Anterior cingulate cortex (tissue), 58 donors: ENCODE measurements around the gene ADGRA1.

ENCODE experiments used
- DNase-seq, 58 donors: peaks; one replicate each; lab custom pipeline; 2025; lab: John Stamatoyannopoulos, UW

ADGRA1 gene

DNA sequence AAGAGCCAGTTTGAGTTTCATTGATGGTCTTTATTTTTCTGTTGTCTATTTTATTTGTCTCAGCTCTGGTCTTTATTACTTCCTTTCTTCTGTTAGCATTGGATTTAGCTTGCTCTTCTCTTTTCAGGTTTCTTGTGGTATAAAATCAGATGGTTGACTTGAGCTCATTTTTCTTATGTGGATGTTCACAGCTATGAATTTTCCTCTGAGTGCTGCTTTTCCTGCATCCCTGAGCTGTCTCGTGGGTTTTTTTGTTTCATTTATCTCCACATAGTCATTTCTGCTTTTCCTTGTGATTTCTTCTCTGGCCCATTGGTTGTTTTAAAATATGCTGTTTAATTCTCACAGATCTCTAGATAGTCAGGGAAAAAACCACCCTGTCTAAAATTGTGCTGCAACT lies 19.7 kb downstream of the ADGRA1 start:
- no peak for DNase-seq

GRCh38 chr10:133109711-133110110 lies 22.0 kb downstream of the ADGRA1 start:
- no peak for DNase-seq

GRCh38 chr10:133110133-133110532 lies 22.4 kb downstream of the ADGRA1 start:
- DNase-seq: no peak

DNA sequence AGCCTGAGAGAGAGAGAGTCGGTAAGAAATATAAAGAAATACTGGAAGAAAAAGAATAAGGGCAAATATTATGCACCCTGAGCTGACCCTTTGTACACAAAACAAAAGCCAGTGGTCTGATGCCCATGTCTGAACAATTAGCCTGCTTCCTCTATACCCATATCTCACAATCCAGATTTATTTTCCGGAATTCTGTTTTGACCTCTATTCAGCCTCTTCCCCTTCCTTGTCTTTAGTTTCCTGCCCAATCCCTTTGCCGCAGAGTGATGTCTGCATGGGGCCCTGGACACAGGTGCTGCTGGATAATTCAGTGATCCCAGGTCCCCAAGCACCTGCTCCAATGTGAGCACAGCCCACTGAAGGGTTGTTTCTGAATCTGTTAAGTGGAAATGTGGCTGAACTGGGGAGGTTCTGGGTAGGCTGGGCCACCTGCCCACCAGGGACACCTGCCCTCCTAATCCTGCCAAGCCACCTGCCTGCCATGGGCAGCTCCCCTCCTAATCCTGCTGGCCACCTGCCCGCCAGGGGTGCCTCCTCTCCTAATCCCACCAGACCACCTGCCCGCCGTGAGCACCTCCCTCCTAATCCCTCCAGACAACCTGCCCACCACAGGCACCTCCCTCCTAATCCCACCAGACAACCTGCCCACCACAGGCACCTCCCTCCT lies 23.0 kb downstream of the ADGRA1 start:
- no peak for DNase-seq

DNA sequence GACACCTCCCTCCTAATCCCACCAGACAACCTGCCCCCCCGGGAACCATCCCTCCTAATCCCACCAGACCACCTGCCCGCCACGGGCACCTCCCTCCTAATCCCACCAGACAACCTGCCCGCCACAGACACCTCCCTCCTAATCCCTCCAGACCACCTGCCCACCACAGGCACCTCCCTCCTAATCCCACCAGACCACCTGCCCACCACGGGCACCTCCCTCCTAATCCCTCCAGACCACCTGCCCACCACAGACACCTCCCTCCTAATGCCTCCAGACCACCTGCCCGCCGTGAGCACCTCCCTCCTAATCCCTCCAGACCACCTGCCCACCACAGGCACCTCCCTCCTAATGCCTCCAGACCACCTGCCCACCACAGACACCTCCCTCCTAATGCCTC lies 23.9 kb downstream of the ADGRA1 start:
- peak in 6 of 58 donors; percentile 19 to 54 (median 44) for DNase-seq

- no peak for DNase-seq
These were observed 25.6 kb downstream of the ADGRA1 start for GRCh38 chr10:133113146-133113830.

DNA sequence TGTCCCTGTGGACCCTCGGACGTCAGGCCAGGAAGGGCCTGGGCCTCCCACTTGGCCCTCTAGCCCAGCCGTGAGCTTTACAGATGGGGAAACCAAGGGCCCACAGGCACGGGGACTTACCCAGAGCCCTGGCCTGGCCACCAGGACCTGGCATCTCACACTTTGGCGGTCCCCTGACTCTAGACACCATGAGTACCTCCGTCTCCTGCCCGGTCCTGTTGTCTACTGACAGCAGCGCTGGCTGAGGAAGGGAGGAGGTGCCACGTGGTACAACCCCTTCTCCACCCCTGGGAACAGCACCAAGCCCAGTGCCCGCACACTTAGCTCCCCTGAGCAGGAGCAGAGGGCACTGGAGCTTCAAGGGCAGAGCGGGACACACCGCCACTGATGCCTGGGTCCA lies 26.1 kb downstream of the ADGRA1 start:
- DNase-seq: no peak

- no peak for DNase-seq
These were observed 26.5 kb downstream of the ADGRA1 start for GRCh38 chr10:133114251-133114650.

- DNase-seq: no peak
These were observed 27.2 kb downstream of the ADGRA1 start for GRCh38 chr10:133114726-133115452.

DNA sequence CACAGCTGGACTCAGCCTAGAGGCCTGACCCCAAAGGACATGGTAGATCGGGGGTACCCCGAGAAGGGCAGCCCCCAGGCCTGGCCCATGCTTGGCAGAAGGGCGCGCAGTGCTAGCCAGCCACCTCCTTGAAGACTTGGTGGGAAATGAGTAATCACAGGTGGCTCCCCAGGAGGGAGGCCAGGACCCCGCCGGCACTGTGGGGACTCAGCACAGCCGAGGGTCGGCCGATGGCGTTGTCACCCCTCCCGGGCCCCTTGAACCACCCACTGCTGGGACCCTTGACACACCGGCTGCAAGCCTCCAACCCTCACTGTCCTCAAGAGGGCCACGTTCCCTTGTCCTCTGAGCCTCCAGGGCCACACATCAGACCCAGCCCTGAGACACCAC lies 27.7 kb downstream of the ADGRA1 start:
- DNase-seq: no peak

DNA sequence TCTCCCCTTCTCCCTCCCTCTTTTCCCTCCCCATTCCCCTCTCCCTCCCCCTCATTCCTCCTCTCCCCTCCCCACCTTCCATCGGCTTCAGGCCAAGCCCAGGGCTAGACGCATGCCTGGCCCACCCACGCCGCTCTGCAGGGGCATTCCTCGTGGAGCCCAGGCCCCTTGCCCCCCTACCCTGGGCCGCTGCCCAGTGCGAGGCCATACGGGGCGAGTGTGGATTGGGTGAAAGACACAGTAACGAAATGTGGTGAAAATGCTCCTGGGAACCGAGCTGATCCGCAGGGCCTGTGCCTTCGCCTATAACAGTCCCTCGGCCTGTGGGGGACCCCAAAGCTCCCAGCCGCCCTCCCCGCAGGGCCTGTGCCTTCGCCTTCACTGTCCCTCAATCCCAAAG lies 28.3 kb downstream of the ADGRA1 start:
- no peak for DNase-seq

DNA sequence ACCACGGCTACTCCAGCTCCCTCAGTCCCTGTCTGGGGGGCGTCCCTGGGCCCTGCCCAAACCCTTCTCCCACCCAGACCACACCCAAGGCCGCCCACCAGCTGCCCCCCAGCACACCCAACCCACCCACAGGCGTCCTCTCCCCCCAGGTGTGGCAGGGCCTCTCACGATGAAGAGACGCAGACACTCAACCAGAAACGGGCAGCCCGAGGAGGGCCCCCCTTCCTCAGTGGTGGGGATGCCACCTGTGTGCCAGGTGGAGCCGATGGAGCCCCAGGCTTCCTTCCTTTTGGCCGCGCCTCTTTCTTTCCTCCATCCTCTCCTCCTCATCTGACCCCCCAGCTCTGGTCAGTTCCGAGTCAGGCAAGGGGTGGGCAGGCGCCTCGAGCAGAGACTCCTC lies 28.7 kb downstream of the ADGRA1 start:
- DNase-seq: no peak

DNA sequence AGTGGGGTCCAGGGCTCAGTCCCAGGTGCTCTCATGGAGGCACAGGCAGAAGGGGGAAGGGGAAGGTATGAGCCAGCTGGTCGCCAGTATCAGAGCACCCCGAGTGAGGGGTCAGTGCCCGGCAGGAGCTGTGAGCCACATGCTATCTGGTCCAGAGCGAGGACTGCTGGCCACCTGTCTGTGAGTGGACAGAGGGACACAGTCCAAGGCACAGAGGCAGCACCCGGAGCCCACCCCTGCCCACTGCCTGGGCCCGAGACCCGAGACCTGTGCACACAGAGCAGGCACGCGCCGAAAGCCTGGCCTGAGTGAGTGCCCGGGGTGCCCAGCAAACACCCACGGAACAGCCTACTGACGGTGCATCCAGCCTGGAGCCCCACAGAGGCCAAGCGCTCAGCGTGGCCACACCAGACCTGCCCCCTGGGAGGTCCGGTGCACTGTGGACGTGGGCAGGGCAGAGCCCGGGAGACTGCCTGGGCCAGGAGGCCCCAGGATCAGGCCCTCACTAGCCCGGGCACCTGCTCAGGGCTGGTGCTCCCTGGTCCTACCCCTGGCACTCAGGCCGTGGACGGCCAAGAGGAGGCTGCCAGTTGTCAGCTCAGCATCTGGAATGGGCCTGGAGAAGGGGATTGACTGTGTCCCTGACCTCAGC lies 29.4 kb downstream of the ADGRA1 start:
- DNase-seq: no peak

DNA sequence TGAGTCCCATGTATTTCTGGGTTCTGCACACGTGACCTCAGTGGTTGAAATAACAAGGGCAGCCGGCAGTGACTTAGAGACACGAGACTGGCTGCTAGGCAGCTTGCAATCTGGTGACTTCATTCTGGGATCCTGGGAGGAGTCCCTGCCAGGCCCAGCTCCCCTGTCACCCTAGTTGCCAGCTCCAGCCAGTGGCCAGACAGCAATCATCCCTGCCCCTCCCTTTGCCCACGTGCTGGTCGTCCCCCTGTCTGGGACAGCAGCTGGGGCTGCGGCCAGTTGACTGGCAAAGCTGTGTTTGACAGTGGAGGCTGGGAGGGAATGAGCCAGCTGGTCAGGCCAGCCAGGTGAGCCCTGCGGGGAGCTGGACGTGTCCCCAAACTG lies 30.0 kb downstream of the ADGRA1 start:
- no peak for DNase-seq

GRCh38 chr10:133121479-133121878 lies 33.8 kb downstream of the ADGRA1 start:
- DNase-seq: no peak

DNA sequence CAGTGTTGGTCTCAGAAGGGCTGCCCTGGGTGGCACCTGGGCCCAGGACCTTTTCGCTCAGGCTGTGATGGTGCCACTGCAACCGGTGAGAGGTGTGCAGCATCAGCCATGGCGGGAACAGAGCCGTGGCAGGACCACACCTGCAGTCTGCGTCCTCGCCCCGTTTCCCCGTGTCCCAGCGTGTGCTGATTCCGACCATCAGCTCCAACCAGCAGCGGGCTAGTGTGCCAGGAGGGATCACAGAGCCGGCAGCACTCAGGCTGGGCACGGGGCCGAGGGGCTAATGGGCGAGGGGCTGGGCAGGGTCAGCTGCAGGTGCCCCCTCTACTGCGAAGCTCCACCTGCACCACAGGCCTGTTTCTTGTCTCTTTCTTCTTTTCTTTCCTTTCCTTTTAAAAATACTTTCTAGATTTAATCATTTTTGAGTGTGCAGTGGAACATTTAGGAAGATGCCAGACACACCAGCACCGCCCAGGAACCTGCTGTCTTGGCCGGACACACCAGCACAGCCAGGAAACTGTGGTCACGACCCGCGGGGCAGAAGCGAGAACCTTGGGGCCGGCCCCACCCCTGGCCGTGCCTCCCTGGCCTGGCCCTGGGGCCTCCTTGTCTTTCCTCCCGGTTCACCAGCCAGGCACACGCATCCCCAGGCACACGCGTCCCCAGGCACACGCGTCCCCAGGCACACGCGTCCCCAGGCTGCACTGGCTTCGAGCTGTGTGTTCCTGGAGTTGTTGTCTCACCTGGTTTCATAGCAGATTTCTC lies 34.6 kb downstream of the ADGRA1 start:
- DNase-seq: no peak

- DNase-seq: no peak
These were observed 35.5 kb downstream of the ADGRA1 start for GRCh38 chr10:133123050-133123745.

- DNase-seq: no peak
These were observed 36.1 kb downstream of the ADGRA1 start for GRCh38 chr10:133123746-133124356.
